PC-3 (cell line): ENCODE results near the gene CAP2. TPM values are rescaled to one million over a fixed set of nuclear protein-coding genes. Genes with fewer than 3 reads are reported as not detected.

Experiments used
- ATAC-seq: fragments of 200-7000 bp; cut with Tn5 transposase; 2 replicates; pipeline ENCODE4 v1.9.1; 2020; ENCODE audit warnings: mild to moderate bottlenecking, moderate library complexity
- BruUV-seq: library from RNA; stranded (reverse); fragments of 400-500 nt; replicated peaks from 2 replicates; lab custom pipeline; 2021; lab: Mats Ljungman, UMichigan
- CTCF ChIA-PET: fragments of 300-600 bp; sonication (Branson Sonifier 250); formaldehyde crosslinking; loops from one replicate; lab custom pipeline; 2022; ENCODE audit warnings: antibody characterized with exemption; lab: Charles Lee
- POLR2A ChIA-PET: fragments of 300-600 bp; sonication (Branson Sonifier 250); formaldehyde crosslinking; loops from one replicate; lab custom pipeline; 2022; ENCODE audit warnings: antibody characterized with exemption; ENCODE audit not compliant: unreplicated experiment; lab: Charles Lee
- DNase-seq: peaks from one replicate; pipeline ENCODE4 v3.0.0-alpha.2; 2015
- H2AFZ ChIP-seq: fragments of 300-600 bp; sonication (generic); 2 replicates; pipeline ENCODE4 v1.6.0; 2016; ENCODE audit warnings: antibody characterized with exemption, low read length
- H3F3A ChIP-seq: fragments of 300-600 bp; sonication (generic); one replicate; pipeline ENCODE4 v1.6.0; 2017; ENCODE audit warnings: antibody characterized with exemption, low read length, control low read depth, mild to moderate bottlenecking; ENCODE audit not compliant: unreplicated experiment
- H3K27ac ChIP-seq: fragments of 300-600 bp; sonication (generic); 2 replicates; pipeline ENCODE4 v1.5.1; 2016; ENCODE audit warnings: mild to moderate bottlenecking, low read length
- H3K27me3 ChIP-seq: fragments of 300-600 bp; sonication (generic); 2 replicates; pipeline ENCODE4 v1.6.1; 2016; ENCODE audit warnings: low read length, mixed read lengths
- H3K36me3 ChIP-seq: fragments of 300-600 bp; sonication (generic); 2 replicates; pipeline ENCODE4 v1.6.1; 2016; ENCODE audit warnings: low read depth, mixed run types, low read length, mixed read lengths
- H3K4me1 ChIP-seq: fragments of 300-600 bp; sonication (generic); 2 replicates; pipeline ENCODE4 v1.5.1; 2016; ENCODE audit warnings: low read length; ENCODE audit not compliant: insufficient read depth
- H3K4me2 ChIP-seq: fragments of 300-600 bp; sonication (generic); 2 replicates; pipeline ENCODE4 v1.6.0; 2016; ENCODE audit warnings: low read length
- H3K4me3 ChIP-seq: fragments of 300-600 bp; sonication (generic); 2 replicates; pipeline ENCODE4 v1.5.1; 2016; ENCODE audit warnings: mild to moderate bottlenecking, low read length, mixed read lengths
- H3K79me2 ChIP-seq: fragments of 300-600 bp; sonication (generic); 2 replicates; pipeline ENCODE4 v1.6.1; 2017; ENCODE audit warnings: low read length, mixed read lengths
- H3K9ac ChIP-seq: fragments of 300-600 bp; sonication (generic); 2 replicates; pipeline ENCODE4 v1.6.0; 2016; ENCODE audit warnings: mild to moderate bottlenecking, low read length
- H3K9me2 ChIP-seq: fragments of 300-600 bp; sonication (generic); replicated peaks from 2 replicates; pipeline ENCODE4 v1.6.1; 2016; ENCODE audit warnings: mixed run types, low read length, mixed read lengths
- H3K9me3 ChIP-seq: fragments of 300-600 bp; sonication (generic); 2 replicates; pipeline ENCODE4 v1.6.1; 2016; ENCODE audit warnings: low read length, mixed read lengths
- H4K20me1 ChIP-seq: fragments of 300-600 bp; sonication (generic); 2 replicates; pipeline ENCODE4 v1.6.1; 2016; ENCODE audit warnings: low read length, mixed read lengths
- CTCF ChIP-seq: fragments of 300-600 bp; sonication (generic); conservative IDR thresholded peaks from 2 replicates; pipeline ENCODE4 v1.5.1; 2017; ENCODE audit warnings: antibody characterized with exemption, low read depth, mild to moderate bottlenecking, low read length
- EZH2 ChIP-seq: fragments of 300-600 bp; sonication (generic); IDR thresholded peaks from one replicate; pipeline ENCODE4 v1.6.1; 2017; ENCODE audit warnings: antibody characterized with exemption, mild to moderate bottlenecking, low read length; ENCODE audit not compliant: unreplicated experiment
- EZH2phosphoT487 ChIP-seq: fragments of 300-600 bp; sonication (generic); IDR thresholded peaks from 2 replicates; pipeline ENCODE4 v1.6.1; 2018; ENCODE audit warnings: mild to moderate bottlenecking, antibody characterized with exemption, low read length, borderline replicate concordance
- intact Hi-C: fragments of 100-400 bp; cut with micrococcal nuclease; formaldehyde crosslinking; loops from 2 replicates; pipeline ENCODE4 v1.9.0; 2023
- total RNA-seq: library from RNA; depleted of rRNA; stranded (reverse); fragments of >200 nt; gene quantifications from 2 replicates; pipeline ENCODE4 v1.2.3, GENCODE V29; 2014

CAP2 gene
- total RNA-seq, 1 experiment from 2014 or later, result 8.2 TPM

- Histone ChIP-seq H3K27me3 (no peaks in the 10 kb centered on the region), H3K36me3 (0 out of 2 replicates have a peak, but pooled peaks cover 3% of the 10 kb centered on the region), H2AFZ (no peak overlapping the region), H3F3A (no peaks in the 10 kb centered on the region), H3K9ac (no peak overlapping the region), H3K27ac (no peak overlapping the region), H3K9me3 (no peaks in the 10 kb centered on the region), H4K20me1 (no peaks in the 10 kb centered on the region), H3K4me1 (peaks cover 9% of the 10 kb centered on the region; the same call in 1 of the 2 replicates), H3K9me2 (no peaks in the 10 kb centered on the region), H3K4me2 (no peak overlapping the region), H3K4me3 (no peak overlapping the region), H3K79me2 (no peaks in the 10 kb centered on the region)
- CTCF ChIA-PET, result no interaction called here
- POLR2A ChIA-PET, result no interaction called here
- TF ChIP-seq EZH2phosphoT487 (no peak), CTCF (no peak), EZH2 (no peak)
- DNase-seq (no peak), ATAC-seq (no peak)
- BruUV-seq, result no TSS peak
- intact Hi-C loops, result no loop called here
These were observed 83.1 kb downstream of the CAP2 start for GRCh38 chr6:17476511-17476910.

GRCh38 chr6:17477356-17477755, 84.0 kb downstream of the CAP2 start:
- H3K27me3 ChIP-seq, result no peaks in the 10 kb centered on the region
- no peaks in the 10 kb centered on the region for H3F3A ChIP-seq
- DNase-seq (no peak), ATAC-seq (no peak)
- H3K9me3 ChIP-seq, result no peaks in the 10 kb centered on the region
- H3K4me1 ChIP-seq, result peaks cover 8% of the 10 kb centered on the region; the same call in 1 of the 2 replicates
- no peaks in the 10 kb centered on the region for H3K9me2 ChIP-seq
- no peaks in the 10 kb centered on the region for H4K20me1 ChIP-seq
- no peak overlapping the region for H2AFZ ChIP-seq
- no peak overlapping the region for H3K4me3 ChIP-seq
- no peak overlapping the region for H3K9ac ChIP-seq
- CTCF ChIA-PET, result no interaction called here
- H3K27ac ChIP-seq, result no peak overlapping the region
- TF ChIP-seq CTCF, result no peak
- no peak for TF ChIP-seq EZH2
- no peak for TF ChIP-seq EZH2phosphoT487
- POLR2A ChIA-PET, result no interaction called here
- 0 out of 2 replicates have a peak, but pooled peaks cover 3% of the 10 kb centered on the region for H3K36me3 ChIP-seq
- intact Hi-C loops, result no loop called here
- no peaks in the 10 kb centered on the region for H3K79me2 ChIP-seq
- H3K4me2 ChIP-seq, result no peak overlapping the region
- no TSS peak for BruUV-seq

- peaks cover 6% of the 10 kb centered on the region; the same call in 1 of the 2 replicates for H3K36me3 ChIP-seq
- ChIA-PET POLR2A (no interaction called here), CTCF (no interaction called here)
- H3K4me3 ChIP-seq, result no peak overlapping the region
- H3K9me3 ChIP-seq, result no peaks in the 10 kb centered on the region
- H3K9ac ChIP-seq, result no peak overlapping the region
- DNase-seq (no peak), ATAC-seq (no peak)
- no peak overlapping the region for H3K27ac ChIP-seq
- H3K79me2 ChIP-seq, result no peaks in the 10 kb centered on the region
- H4K20me1 ChIP-seq, result no peaks in the 10 kb centered on the region
- H3F3A ChIP-seq, result no peaks in the 10 kb centered on the region
- no peak overlapping the region for H3K4me2 ChIP-seq
- BruUV-seq, result no TSS peak
- TF ChIP-seq CTCF (no peak), EZH2 (no peak), EZH2phosphoT487 (no peak)
- no peaks in the 10 kb centered on the region for H3K4me1 ChIP-seq
- no peaks in the 10 kb centered on the region for H3K9me2 ChIP-seq
- intact Hi-C loops, result no loop called here
- no peaks in the 10 kb centered on the region for H3K27me3 ChIP-seq
- no peak overlapping the region for H2AFZ ChIP-seq
These were observed 85.0 kb downstream of the CAP2 start for GRCh38 chr6:17478223-17478907.
